OCI-LY1 (cell line): ENCODE data around the gene VAPB.

Experiments used
- EZH2 ChIP-seq: fragments of 200-600 bp; sonication (generic), shearing (Covaris generic); IDR thresholded peaks from 2 replicates; pipeline ENCODE4 v1.8.0; 2017; ENCODE audit warnings: borderline replicate concordance, mixed run types, mild to moderate bottlenecking, antibody characterized with exemption, low read length, moderate library complexity, mixed read lengths
- TF ChIP-seq, protein P1 (sequence below): fragments of 200-600 bp; sonication (generic), shearing (Covaris generic); IDR thresholded peaks from 2 replicates; pipeline ENCODE4 v1.5.1; 2017; ENCODE audit warnings: mild to moderate bottlenecking, antibody characterized with exemption, low read length, moderate library complexity, mixed read lengths

DNA sequence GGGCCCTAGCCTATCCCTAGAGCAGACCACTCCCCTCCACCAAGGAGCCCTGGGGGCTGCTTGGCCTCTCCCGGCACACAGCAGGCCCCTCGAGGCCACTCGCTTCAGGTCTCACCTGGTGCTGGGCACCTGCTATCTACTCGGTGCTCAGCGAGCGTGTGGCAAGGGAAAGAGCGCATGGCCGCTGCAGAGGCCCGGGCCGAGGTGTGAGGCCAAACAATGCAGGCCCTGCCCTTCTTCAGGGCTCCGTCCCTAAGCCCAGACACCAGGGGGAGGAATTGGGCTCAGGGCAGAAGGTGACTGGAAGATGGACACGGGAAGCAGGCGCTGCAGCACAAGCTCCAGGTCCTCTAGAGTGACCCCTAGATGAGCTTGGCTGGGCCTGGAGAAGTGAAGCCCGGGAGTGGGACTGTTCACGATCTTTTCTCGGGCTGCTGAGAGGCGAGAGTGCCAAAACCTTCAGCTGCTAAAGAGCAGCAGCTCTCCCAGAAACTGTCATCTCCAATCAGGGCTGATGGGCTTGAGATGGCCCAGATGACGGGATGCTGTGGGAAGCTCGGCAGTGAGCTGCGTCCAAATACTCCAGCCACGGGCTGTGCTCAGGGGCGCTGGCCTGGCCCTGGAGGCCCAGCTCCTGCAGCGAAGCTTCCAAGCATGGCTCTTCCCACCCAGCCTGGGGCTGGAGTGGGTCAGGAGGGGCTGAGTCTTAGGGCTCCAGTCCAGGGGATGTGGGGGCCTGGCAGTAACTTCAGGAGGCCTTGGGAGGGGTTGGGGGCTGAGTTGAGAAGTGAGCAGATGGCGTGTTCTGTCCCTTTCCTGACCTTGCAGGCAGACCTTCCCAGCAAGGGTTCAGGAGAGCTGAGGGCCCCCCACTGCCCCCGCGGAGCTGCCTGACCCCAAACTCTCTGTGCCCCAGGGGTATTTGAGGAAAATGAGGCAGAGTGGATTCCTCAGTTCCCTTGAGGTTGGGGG is 82.5 kb downstream of the VAPB start:
- TF ChIP-seq, protein P1, sequence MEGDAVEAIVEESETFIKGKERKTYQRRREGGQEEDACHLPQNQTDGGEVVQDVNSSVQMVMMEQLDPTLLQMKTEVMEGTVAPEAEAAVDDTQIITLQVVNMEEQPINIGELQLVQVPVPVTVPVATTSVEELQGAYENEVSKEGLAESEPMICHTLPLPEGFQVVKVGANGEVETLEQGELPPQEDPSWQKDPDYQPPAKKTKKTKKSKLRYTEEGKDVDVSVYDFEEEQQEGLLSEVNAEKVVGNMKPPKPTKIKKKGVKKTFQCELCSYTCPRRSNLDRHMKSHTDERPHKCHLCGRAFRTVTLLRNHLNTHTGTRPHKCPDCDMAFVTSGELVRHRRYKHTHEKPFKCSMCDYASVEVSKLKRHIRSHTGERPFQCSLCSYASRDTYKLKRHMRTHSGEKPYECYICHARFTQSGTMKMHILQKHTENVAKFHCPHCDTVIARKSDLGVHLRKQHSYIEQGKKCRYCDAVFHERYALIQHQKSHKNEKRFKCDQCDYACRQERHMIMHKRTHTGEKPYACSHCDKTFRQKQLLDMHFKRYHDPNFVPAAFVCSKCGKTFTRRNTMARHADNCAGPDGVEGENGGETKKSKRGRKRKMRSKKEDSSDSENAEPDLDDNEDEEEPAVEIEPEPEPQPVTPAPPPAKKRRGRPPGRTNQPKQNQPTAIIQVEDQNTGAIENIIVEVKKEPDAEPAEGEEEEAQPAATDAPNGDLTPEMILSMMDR: no peak
- TF ChIP-seq EZH2: no peak
